Lung (tissue), 12 donors: ENCODE data around the gene TMEM213. TPM values are rescaled to one million over a fixed set of nuclear protein-coding genes. Genes with fewer than 3 reads are reported as not detected.

Experiments
- ATAC-seq: fragments of 200-7000 bp; cut with Tn5 transposase; one replicate; pipeline ENCODE4 v1.9.1; 2020; ENCODE audit warnings: moderate number of reproducible peaks; ENCODE audit not compliant: insufficient read depth, low FRiP score
- DNase-seq, 3 donors: peaks; one replicate each; pipeline ENCODE4 v3.0.0-alpha.2; 2013 to 2017
- H3K27ac ChIP-seq, 2 donors: one replicate each; pipeline ENCODE4 v1.5.1; 2013; ENCODE audit warnings: mild to moderate bottlenecking in 2 of 2, moderate library complexity in 2 of 2, control low read depth in 1 of 2, inconsistent platforms in 1 of 2, low read depth in 1 of 2, low read length in 1 of 2
- H3K27me3 ChIP-seq, 3 donors: one replicate each; pipeline ENCODE4 v1.5.1; 2013; ENCODE audit warnings: low read length in 2 of 3; ENCODE audit not compliant: control insufficient read depth in 3 of 3, insufficient read depth in 3 of 3
- H3K36me3 ChIP-seq, 4 donors: one replicate each; pipeline ENCODE4 v1.5.1; 2013; ENCODE audit warnings: low read length in 4 of 4, mild to moderate bottlenecking in 1 of 4, moderate library complexity in 1 of 4; ENCODE audit not compliant: control insufficient read depth in 4 of 4, insufficient read depth in 4 of 4
- H3K4me1 ChIP-seq, 5 donors: one replicate each; pipeline ENCODE4 v1.5.1; 2013; ENCODE audit warnings: low read length in 5 of 5, mild to moderate bottlenecking in 2 of 5, moderate library complexity in 1 of 5; ENCODE audit not compliant: control insufficient read depth in 5 of 5, insufficient read depth in 5 of 5
- H3K4me3 ChIP-seq: one replicate; pipeline ENCODE4 v1.5.1; 2013; ENCODE audit warnings: mild to moderate bottlenecking, control low read depth, moderate library complexity
- H3K9ac ChIP-seq, 2 donors: one replicate each; pipeline ENCODE4 v1.5.1; 2013; ENCODE audit warnings: low read length in 2 of 2, control low read depth in 1 of 2; ENCODE audit not compliant: insufficient read depth in 1 of 2
- H3K9me3 ChIP-seq, 4 donors: one replicate each; pipeline ENCODE4 v1.5.1; 2013; ENCODE audit warnings: low read length in 3 of 4, mild to moderate bottlenecking in 1 of 4, moderate library complexity in 1 of 4; ENCODE audit not compliant: control insufficient read depth in 4 of 4, insufficient read depth in 3 of 4
- CTCF ChIP-seq: IDR thresholded peaks from 2 replicates; pipeline ENCODE4 v1.5.1; 2012; ENCODE audit warnings: mild to moderate bottlenecking; ENCODE audit errors: control extremely low read depth, extremely low read depth
- WGBS, 2 donors: extraction: QIAGEN DNeasy Blood & Tissue Kit; methylation state at CpG; one replicate each; pipeline ENCODE4 v1.1.7; 2013; 5-methylcytosine and 5-hydroxymethylcytosine counted together
- polyA plus RNA-seq, 2 donors: library from polyadenylated mRNA; stranded (reverse); fragments of 200-250 nt; gene quantifications; one replicate each; pipeline ENCODE4 v1.2.1, GENCODE V29; 2013
- total RNA-seq, 2 donors: library from RNA; depleted of rRNA in 1 of 2; stranded (reverse); fragments of >200 nt in 1 of 2; gene quantifications; one replicate each; pipeline ENCODE4 v1.2.1, GENCODE V29; 2014 to 2021
- donor health status: control.
- donor health status: control.
- donor health status: Bipolar disorder and iron deficiency.
- donor health status: healthy.
- donor health status: DM: yes; HTN: yes; CAD: no.

Gene TMEM213
- total and polyA plus RNA-seq, 4 donors: 0.29 to 2.0 (median 0.83) TPM; not detected in 1

GRCh38 chr7:138753150-138753518 is 44.7 kb upstream of the TMEM213 start:
- no peak overlapping the region for H3K9ac ChIP-seq

GRCh38 chr7:138753610-138754009 is 44.2 kb upstream of the TMEM213 start:
- DNase-seq: no peak
- 81 to 93% methylated on average over 5 of the region's 5 CpGs for WGBS, 2 donors

More at GRCh38 chr7:138753150-138753518, 44.7 kb upstream of the TMEM213 start:
- no peak for ATAC-seq
- TF ChIP-seq CTCF: no peak
- Histone ChIP-seq H3K36me3 (no peaks in the 10 kb centered on the region), H3K4me3 (no peak overlapping the region), H3K4me1 (peaks cover 0 to 23% (median 4%) of the 10 kb centered on the region in 5 donors), H3K9me3 (no peaks in the 10 kb centered on the region), H3K27ac (no peak overlapping the region), H3K27me3 (no peaks in the 10 kb centered on the region)
- peak in 1 of 3 donors; percentile 18 for DNase-seq
- 52 to 61% methylated on average over 8 of the region's 8 CpGs for WGBS, 2 donors

GRCh38 chr7:138755331-138755747 is 42.5 kb upstream of the TMEM213 start:
- DNase-seq (no peak), ATAC-seq (no peak)
- Histone ChIP-seq H3K27me3 (no peaks in the 10 kb centered on the region), H3K36me3 (no peaks in the 10 kb centered on the region), H3K4me3 (no peak overlapping the region), H3K9me3 (peaks cover 0 to 3% (median 0%) of the 10 kb centered on the region in 4 donors), H3K4me1 (peaks cover 0 to 19% (median 4%) of the 10 kb centered on the region in 5 donors), H3K27ac (no peak overlapping the region), H3K9ac (no peak overlapping the region)
- 80 to 82% methylated on average over 10 of the region's 10 CpGs for WGBS, 2 donors
- no peak for TF ChIP-seq CTCF

More at GRCh38 chr7:138753610-138754009, 44.2 kb upstream of the TMEM213 start:
- Histone ChIP-seq H3K4me3 (no peak overlapping the region), H3K9ac (no peak overlapping the region), H3K9me3 (no peaks in the 10 kb centered on the region), H3K4me1 (peaks cover 0 to 23% (median 4%) of the 10 kb centered on the region in 5 donors), H3K27ac (no peak overlapping the region), H3K36me3 (no peaks in the 10 kb centered on the region), H3K27me3 (no peaks in the 10 kb centered on the region)
- TF ChIP-seq CTCF: no peak
- no peak for ATAC-seq
